ENCODE data around the gene LYZL4. TPM values are rescaled to one million over a fixed set of nuclear protein-coding genes. Genes with fewer than 3 reads are reported as not detected.

Gene LYZL4
- total and polyA plus RNA-seq, 11 donors = not detected

DNA sequence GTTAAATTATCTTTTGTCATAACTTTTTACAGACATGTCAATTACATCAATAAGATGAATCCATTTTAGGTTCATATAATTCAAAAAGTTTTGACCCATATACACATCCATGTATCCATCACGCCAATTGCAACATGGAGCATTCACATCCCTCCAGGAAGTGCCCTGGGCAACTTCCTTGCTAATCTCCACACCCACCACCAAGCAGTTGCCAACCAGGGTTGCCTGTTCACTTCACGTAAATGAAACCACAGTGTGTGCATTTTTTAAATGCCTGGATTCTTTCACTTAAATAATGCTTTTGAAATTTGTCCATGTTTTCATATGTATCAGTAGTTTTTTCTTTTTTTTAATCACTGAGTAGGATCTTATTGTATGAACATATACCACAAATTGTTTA lies 40.7 kb upstream of the LYZL4 start:
- no peaks in the 10 kb centered on the region for H3K27me3 ChIP-seq
- no peak for TF ChIP-seq POLR2A (IDR thresholded peaks at IDR 0.05)
- TF ChIP-seq, protein P1, sequence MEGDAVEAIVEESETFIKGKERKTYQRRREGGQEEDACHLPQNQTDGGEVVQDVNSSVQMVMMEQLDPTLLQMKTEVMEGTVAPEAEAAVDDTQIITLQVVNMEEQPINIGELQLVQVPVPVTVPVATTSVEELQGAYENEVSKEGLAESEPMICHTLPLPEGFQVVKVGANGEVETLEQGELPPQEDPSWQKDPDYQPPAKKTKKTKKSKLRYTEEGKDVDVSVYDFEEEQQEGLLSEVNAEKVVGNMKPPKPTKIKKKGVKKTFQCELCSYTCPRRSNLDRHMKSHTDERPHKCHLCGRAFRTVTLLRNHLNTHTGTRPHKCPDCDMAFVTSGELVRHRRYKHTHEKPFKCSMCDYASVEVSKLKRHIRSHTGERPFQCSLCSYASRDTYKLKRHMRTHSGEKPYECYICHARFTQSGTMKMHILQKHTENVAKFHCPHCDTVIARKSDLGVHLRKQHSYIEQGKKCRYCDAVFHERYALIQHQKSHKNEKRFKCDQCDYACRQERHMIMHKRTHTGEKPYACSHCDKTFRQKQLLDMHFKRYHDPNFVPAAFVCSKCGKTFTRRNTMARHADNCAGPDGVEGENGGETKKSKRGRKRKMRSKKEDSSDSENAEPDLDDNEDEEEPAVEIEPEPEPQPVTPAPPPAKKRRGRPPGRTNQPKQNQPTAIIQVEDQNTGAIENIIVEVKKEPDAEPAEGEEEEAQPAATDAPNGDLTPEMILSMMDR (IDR thresholded peaks at IDR 0.05) = no peak
- no peaks in the 10 kb centered on the region for H3K36me3 ChIP-seq
- no peak for ATAC-seq
- peaks cover 0 to 15% (median 9%) of the 10 kb centered on the region in 12 donors for H3K4me1 ChIP-seq
- intact Hi-C loops (cut with DNase I) = no loop called here
- H3K4me3 ChIP-seq = no peak overlapping the region
- 80 to 86% (median 82%) methylated on average over 2 of the region's 2 CpGs for WGBS, 4 donors
- H3K9me3 ChIP-seq = peaks cover 0 to 9% (median 0%) of the 10 kb centered on the region in 12 donors
- H3K27ac ChIP-seq = peak overlapping the region in 9 of 12 donors; percentile 60 to 81 (median 70)
- DNase-seq = no peak

DNA sequence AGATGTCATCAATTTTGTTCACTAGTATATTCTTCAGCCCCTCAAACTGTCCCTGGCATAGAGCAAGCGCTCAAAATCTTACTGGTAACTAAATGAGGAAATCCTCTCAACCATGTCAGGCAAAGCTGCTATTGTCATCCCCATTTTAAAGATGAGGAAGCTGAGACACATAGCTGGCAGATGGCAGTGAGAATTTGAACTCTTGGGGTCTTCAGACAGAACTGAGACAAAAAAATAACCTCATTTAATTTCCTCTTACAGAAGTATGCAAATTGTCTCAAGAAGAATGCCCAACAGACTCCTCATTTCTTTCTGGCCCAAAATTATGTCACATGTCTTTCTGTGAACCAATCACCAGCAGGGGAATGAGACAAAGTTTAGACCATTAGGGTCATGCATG lies 40.2 kb upstream of the LYZL4 start:
- peaks cover 0 to 9% (median 0%) of the 10 kb centered on the region in 12 donors for H3K9me3 ChIP-seq
- TF ChIP-seq POLR2A (IDR thresholded peaks at IDR 0.05) = no peak
- TF ChIP-seq, protein P1 (IDR thresholded peaks at IDR 0.05) = no peak
- H3K27ac ChIP-seq = peak overlapping the region in 4 of 12 donors; percentile 68 to 81 (median 76)
- DNase-seq (no peak), ATAC-seq (no peak)
- intact Hi-C loops (cut with DNase I) = no loop called here
- H3K4me1 ChIP-seq = peaks cover 0 to 15% (median 9%) of the 10 kb centered on the region in 12 donors
- no peaks in the 10 kb centered on the region for H3K27me3 ChIP-seq
- no peaks in the 10 kb centered on the region for H3K36me3 ChIP-seq
- no peak overlapping the region for H3K4me3 ChIP-seq
- 97 to 100% (median 99%) methylated on average over 1 of the region's 1 CpG for WGBS, 4 donors

DNA sequence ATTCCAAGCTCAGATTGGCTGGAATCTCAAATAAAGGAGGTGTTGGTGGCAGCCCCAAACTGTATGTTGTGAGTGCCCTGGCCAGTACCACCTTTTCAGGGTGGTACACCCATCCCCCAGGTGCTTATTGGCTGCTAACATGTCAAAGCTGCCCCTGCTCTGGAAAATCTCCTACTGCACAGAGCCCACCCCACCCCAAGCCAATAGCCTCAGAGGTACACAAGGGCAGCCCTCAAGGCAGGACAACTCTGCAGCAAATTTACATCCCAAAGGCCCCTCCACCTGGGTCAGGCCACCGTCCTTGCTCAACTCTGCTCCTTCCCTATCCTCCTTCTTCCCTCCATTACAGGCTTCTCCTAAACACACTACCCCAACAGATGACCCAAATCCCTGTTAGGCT lies 37.1 kb upstream of the LYZL4 start:
- DNase-seq = no peak
- peaks cover 0 to 5% (median 0%) of the 10 kb centered on the region in 9 donors for H3K27me3 ChIP-seq
- ATAC-seq = no peak
- no peak overlapping the region for H3K27ac ChIP-seq
- TF ChIP-seq, protein P1 (IDR thresholded peaks at IDR 0.05) = no peak
- no peak for TF ChIP-seq POLR2A (IDR thresholded peaks at IDR 0.05)
- H3K36me3 ChIP-seq = no peaks in the 10 kb centered on the region
- no peak overlapping the region for H3K4me3 ChIP-seq
- no peaks in the 10 kb centered on the region for H3K9me3 ChIP-seq
- H3K4me1 ChIP-seq = peaks cover 0 to 15% (median 9%) of the 10 kb centered on the region in 12 donors
- 78 to 94% (median 82%) methylated on average over 1 of the region's 1 CpG for WGBS, 4 donors
- intact Hi-C loops (cut with DNase I) = loop anchor here in 7 of 10 donors (5.0 to 10.0 kb wide), 6 partner anchors 95 to 553 kb away; no protein-coding TSS in a partner anchor

DNA sequence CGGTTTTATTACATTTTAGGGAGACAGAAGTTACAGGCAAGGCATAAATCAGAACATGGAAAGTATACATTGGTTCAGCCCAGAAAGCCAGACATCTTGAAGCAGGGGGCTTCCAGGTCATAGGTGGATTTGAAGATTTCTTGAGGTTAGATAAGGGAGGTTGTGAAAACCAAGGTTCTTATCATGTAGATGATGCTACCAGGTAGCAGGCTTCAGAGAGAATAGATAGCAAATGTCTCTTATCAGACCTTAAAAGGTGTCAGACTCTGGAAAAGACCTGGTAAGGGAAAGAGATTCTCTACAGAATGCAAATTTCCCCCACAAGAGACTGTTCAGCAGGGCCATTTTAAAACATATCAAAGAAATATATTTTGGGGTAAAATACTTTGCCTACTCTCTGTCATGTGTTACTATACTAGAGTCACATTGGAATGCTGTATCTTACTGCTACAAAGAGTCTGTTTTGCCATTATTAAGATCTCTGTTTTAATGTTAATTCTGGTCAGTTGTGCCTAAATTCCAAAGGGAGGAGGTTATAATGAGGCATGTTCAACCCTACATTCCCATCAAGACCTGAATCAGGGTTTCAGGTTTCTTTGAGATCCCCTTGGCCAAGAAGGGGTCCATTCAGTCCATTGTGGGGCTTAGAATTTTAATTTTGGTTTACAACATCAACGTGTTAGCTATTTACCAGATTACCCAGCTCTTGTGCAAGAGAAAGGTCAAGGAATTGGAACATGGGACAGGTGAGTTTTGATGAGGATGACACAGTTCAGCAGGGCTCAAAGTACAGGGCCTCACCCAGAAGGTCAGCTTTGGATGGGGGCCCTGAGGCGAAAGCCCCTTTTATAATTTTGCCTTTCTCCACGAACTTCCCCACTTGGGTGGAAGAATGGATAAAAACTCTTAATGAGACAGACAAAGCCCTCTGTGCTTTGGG lies 36.0 kb upstream of the LYZL4 start:
- TF ChIP-seq POLR2A (IDR thresholded peaks at IDR 0.05) = no peak
- TF ChIP-seq, protein P1 (IDR thresholded peaks at IDR 0.05) = no peak
- intact Hi-C loops (cut with DNase I) = loop anchor here in 7 of 10 donors (5.0 to 10.0 kb wide), 6 partner anchors 96 to 552 kb away; no protein-coding TSS in a partner anchor

More for the DNA sequence above, 36.0 kb upstream of the LYZL4 start:
- Histone ChIP-seq H3K36me3 (no peaks in the 10 kb centered on the region), H3K27me3 (peaks cover 0 to 5% (median 0%) of the 10 kb centered on the region in 9 donors), H3K9me3 (no peaks in the 10 kb centered on the region), H3K27ac (no peak overlapping the region), H3K4me1 (peaks cover 0 to 7% (median 3%) of the 10 kb centered on the region in 12 donors), H3K4me3 (no peak overlapping the region)
- 80 to 93% (median 89%) methylated on average over 4 of the region's 4 CpGs for WGBS, 4 donors
- no peak for ATAC-seq
- DNase-seq = no peak

Measured in heart left ventricle (tissue), 16 donors.